PC-9 (cell line): ENCODE data around the gene AFF2. TPM values are rescaled to one million over a fixed set of nuclear protein-coding genes. Genes with fewer than 3 reads are reported as not detected.

Experiments
- BruUV-seq: library from RNA; stranded (reverse); fragments of 400-500 nt; replicated peaks from 2 replicates; lab custom pipeline; 2021; lab: Mats Ljungman, UMichigan
- CTCF ChIA-PET: fragments of 300-600 bp; sonication (Branson Sonifier 250); formaldehyde crosslinking; loops from one replicate; lab custom pipeline; 2022; ENCODE audit warnings: antibody characterized with exemption; lab: Charles Lee
- POLR2A ChIA-PET: fragments of 300-600 bp; sonication (Branson Sonifier 250); formaldehyde crosslinking; loops from one replicate; lab custom pipeline; 2022; ENCODE audit warnings: antibody characterized with exemption; ENCODE audit not compliant: unreplicated experiment; lab: Charles Lee
- DNase-seq, 2 experiments: peaks; one replicate each; pipeline versions ENCODE4 v3.0.0 to v3.0.0-alpha.2; 2015 to 2022; ENCODE audit warnings: mixed read lengths in 1 of 2
- H2AFZ ChIP-seq: fragments of 200-600 bp; sonication (generic); 2 replicates; pipeline ENCODE4 v1.8.1; 2017; ENCODE audit warnings: antibody characterized with exemption
- H3F3A ChIP-seq: fragments of 200-600 bp; sonication (generic); 2 replicates; pipeline ENCODE4 v1.8.1; 2017; ENCODE audit warnings: antibody characterized with exemption, mild to moderate bottlenecking, low read depth; ENCODE audit not compliant: insufficient read depth
- H3K27ac ChIP-seq: fragments of 200-600 bp; sonication (generic); 2 replicates; pipeline ENCODE4 v1.6.1; 2016; ENCODE audit warnings: mixed run types
- H3K27me3 ChIP-seq: fragments of 200-600 bp; sonication (generic); 2 replicates; pipeline ENCODE4 v1.6.1; 2016; ENCODE audit warnings: low read depth, mixed run types; ENCODE audit not compliant: insufficient read depth
- H3K36me3 ChIP-seq: fragments of 200-600 bp; sonication (generic); 2 replicates; pipeline ENCODE4 v1.6.1; 2016; ENCODE audit warnings: low read depth, mixed run types
- H3K4me1 ChIP-seq: fragments of 200-600 bp; sonication (generic); replicated peaks from 2 replicates; pipeline ENCODE4 v1.6.1; 2016; ENCODE audit warnings: mixed run types; ENCODE audit not compliant: insufficient read depth
- H3K4me2 ChIP-seq: fragments of 200-600 bp; sonication (generic); 2 replicates; pipeline ENCODE4 v1.6.1; 2017; ENCODE audit warnings: mixed run types
- H3K4me3 ChIP-seq: fragments of 200-600 bp; sonication (generic); 2 replicates; pipeline ENCODE4 v1.6.1; 2016; ENCODE audit warnings: mixed run types
- H3K79me2 ChIP-seq: fragments of 200-600 bp; sonication (generic); 2 replicates; pipeline ENCODE4 v1.6.1; 2017; ENCODE audit warnings: low read depth, mixed run types
- H3K9me2 ChIP-seq: fragments of 200-600 bp; sonication (generic); 2 replicates; pipeline ENCODE4 v1.8.1; 2017; ENCODE audit warnings: mild to moderate bottlenecking; ENCODE audit not compliant: insufficient read depth
- H3K9me3 ChIP-seq: fragments of 200-600 bp; sonication (generic); 2 replicates; pipeline ENCODE4 v1.8.1; 2016; ENCODE audit warnings: low read depth; ENCODE audit not compliant: insufficient read depth
- H4K20me1 ChIP-seq: fragments of 200-600 bp; sonication (generic); 2 replicates; pipeline ENCODE4 v1.8.1; 2017; ENCODE audit not compliant: insufficient read depth
- EZH2 ChIP-seq: fragments of 200-600 bp; sonication (generic); IDR thresholded peaks from 2 replicates; pipeline ENCODE4 v1.8.0; 2017; ENCODE audit warnings: antibody characterized with exemption, low read depth
- intact Hi-C: fragments of 100-400 bp; cut with micrococcal nuclease; formaldehyde crosslinking; loops from one replicate; pipeline ENCODE4 v1.10.0; 2022; ENCODE audit not compliant: unreplicated experiment
- total RNA-seq: library from RNA; stranded (reverse); gene quantifications from 2 replicates; pipeline ENCODE4 v1.2.3, GENCODE V29; 2021
- TF ChIP-seq, protein P1 (sequence below): fragments of 200-600 bp; sonication (generic); conservative IDR thresholded peaks from 2 replicates; pipeline ENCODE4 v1.6.1; 2017; ENCODE audit warnings: mixed run types, antibody characterized with exemption, mild to moderate bottlenecking, moderate library complexity

Gene AFF2
- total RNA-seq, 1 experiment from 2014 or later = not detected

DNA sequence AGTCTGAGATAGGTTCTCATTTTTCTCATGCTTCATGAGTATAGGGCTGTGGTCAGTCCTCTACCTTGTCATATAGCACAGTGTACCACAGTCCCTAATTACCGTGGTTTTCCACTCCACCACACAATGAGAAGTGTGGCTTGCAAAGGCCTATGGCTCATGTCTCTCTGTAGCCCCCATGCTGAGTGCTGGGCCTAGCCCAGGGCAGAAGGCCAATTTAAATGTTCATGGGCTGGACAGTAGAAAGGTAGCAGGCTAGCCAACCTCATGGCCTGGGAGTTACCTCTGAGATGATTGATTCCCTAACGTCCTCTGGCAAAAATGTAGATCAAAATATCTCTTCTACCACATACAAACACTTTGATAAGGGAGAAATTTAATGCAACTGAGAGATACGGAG, 222.5 kb downstream of the AFF2 start:
- H3K9me3 ChIP-seq = no peaks in the 10 kb centered on the region
- ChIA-PET CTCF (no interaction called here), POLR2A (no interaction called here)
- H3K36me3 ChIP-seq = no peaks in the 10 kb centered on the region
- no peak overlapping the region for H2AFZ ChIP-seq
- TF ChIP-seq, protein P1, sequence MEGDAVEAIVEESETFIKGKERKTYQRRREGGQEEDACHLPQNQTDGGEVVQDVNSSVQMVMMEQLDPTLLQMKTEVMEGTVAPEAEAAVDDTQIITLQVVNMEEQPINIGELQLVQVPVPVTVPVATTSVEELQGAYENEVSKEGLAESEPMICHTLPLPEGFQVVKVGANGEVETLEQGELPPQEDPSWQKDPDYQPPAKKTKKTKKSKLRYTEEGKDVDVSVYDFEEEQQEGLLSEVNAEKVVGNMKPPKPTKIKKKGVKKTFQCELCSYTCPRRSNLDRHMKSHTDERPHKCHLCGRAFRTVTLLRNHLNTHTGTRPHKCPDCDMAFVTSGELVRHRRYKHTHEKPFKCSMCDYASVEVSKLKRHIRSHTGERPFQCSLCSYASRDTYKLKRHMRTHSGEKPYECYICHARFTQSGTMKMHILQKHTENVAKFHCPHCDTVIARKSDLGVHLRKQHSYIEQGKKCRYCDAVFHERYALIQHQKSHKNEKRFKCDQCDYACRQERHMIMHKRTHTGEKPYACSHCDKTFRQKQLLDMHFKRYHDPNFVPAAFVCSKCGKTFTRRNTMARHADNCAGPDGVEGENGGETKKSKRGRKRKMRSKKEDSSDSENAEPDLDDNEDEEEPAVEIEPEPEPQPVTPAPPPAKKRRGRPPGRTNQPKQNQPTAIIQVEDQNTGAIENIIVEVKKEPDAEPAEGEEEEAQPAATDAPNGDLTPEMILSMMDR = no peak
- TF ChIP-seq EZH2 = no peak
- H3K4me3 ChIP-seq = no peak overlapping the region
- no peak overlapping the region for H3K4me2 ChIP-seq
- DNase-seq = no peak
- no peaks in the 10 kb centered on the region for H3F3A ChIP-seq
- no peaks in the 10 kb centered on the region for H3K27me3 ChIP-seq
- intact Hi-C loops = no loop called here
- no TSS peak for BruUV-seq
- H4K20me1 ChIP-seq = peaks cover 3% of the 10 kb centered on the region; the same call in 1 of the 2 replicates
- H3K9me2 ChIP-seq = no peaks in the 10 kb centered on the region
- H3K4me1 ChIP-seq = no peaks in the 10 kb centered on the region
- no peak overlapping the region for H3K27ac ChIP-seq
- H3K79me2 ChIP-seq = no peaks in the 10 kb centered on the region

DNA sequence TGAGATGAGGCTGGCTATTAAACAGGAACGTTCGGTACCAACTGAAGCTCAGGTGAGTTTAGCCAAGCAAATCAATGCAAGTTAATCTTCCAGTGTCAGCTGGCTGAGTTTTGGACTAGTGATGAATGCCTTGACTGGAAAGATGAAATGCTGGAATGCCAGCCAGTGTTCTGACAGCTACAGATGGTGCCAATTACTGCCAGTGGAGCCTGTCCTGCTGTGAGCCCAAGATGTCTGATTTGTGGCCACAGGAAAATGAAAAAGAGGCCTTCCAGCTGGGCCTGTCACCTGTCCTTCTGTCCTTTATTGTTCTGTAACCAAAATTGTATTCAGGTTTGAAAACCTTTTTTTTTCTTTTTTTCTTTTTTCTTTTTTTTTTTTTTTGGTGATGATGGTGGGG, 223.1 kb downstream of the AFF2 start:
- H3K79me2 ChIP-seq = no peaks in the 10 kb centered on the region
- H4K20me1 ChIP-seq = peaks cover 3% of the 10 kb centered on the region; the same call in 1 of the 2 replicates
- no peaks in the 10 kb centered on the region for H3K9me2 ChIP-seq
- DNase-seq = no peak
- no TSS peak for BruUV-seq
- no peak overlapping the region for H3K27ac ChIP-seq
- no peaks in the 10 kb centered on the region for H3K27me3 ChIP-seq
- TF ChIP-seq, protein P1 = no peak
- no peak for TF ChIP-seq EZH2
- ChIA-PET CTCF (no interaction called here), POLR2A (no interaction called here)
- no peak overlapping the region for H3K4me2 ChIP-seq
- intact Hi-C loops = no loop called here
- no peaks in the 10 kb centered on the region for H3F3A ChIP-seq
- H3K4me3 ChIP-seq = no peak overlapping the region
- no peaks in the 10 kb centered on the region for H3K4me1 ChIP-seq
- H3K9me3 ChIP-seq = no peaks in the 10 kb centered on the region
- H2AFZ ChIP-seq = no peak overlapping the region
- no peaks in the 10 kb centered on the region for H3K36me3 ChIP-seq

DNA sequence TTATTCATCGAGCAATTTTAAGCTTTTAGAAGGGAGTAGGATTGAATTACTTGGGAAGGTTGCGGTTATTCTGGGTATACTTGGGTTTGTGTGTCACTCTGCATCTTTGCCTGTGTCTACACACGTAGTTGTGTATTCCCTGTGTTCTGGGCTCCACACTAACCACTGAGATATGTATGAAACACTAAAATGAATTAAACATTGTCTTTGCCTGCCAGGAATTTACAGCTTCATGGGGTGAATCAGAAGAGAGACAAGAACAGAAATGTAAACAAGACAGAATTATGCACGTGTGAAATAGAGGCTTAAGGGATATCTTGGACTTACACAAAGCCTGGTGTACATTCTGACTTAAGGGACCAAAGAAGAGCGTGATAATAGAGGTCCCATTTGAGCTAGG, 228.5 kb downstream of the AFF2 start:
- Histone ChIP-seq H3K4me1 (no peaks in the 10 kb centered on the region), H3K36me3 (no peaks in the 10 kb centered on the region), H3K4me2 (no peak overlapping the region), H3K9me3 (no peaks in the 10 kb centered on the region), H4K20me1 (0 out of 2 replicates have a peak, but pooled peaks cover 3% of the 10 kb centered on the region), H3K27ac (no peak overlapping the region), H3K9me2 (no peaks in the 10 kb centered on the region), H3K79me2 (no peaks in the 10 kb centered on the region), H3F3A (no peaks in the 10 kb centered on the region), H2AFZ (no peak overlapping the region), H3K27me3 (no peaks in the 10 kb centered on the region), H3K4me3 (no peak overlapping the region)
- TF ChIP-seq, protein P1 = no peak
- TF ChIP-seq EZH2 = no peak
- POLR2A ChIA-PET = no interaction called here
- BruUV-seq = no TSS peak
- CTCF ChIA-PET = no interaction called here
- intact Hi-C loops = no loop called here
- no peak for DNase-seq
